Stomach (tissue), 9 donors: Measurements from ENCODE around the gene BBS9. TPM values are rescaled to one million over a fixed set of nuclear protein-coding genes. Genes with fewer than 3 reads are reported as not detected.

Experiments used
- DNase-seq, 2 donors: peaks; one replicate each; pipeline versions ENCODE4 v3.0.0 to v3.0.0-alpha.2; 2013 to 2019
- H3K27ac ChIP-seq, 5 donors: fragments of 200-600 bp in 4 of 5; sonication (generic) in 4 of 5; one replicate each; pipeline ENCODE4 v1.5.1; 2013 to 2019; ENCODE audit warnings: mild to moderate bottlenecking in 1 of 5, moderate library complexity in 1 of 5
- H3K27me3 ChIP-seq, 3 donors: fragments of 200-600 bp; sonication (generic); one replicate each; pipeline ENCODE4 v1.5.1; 2017 to 2019; ENCODE audit warnings: mixed run types in 1 of 3
- H3K36me3 ChIP-seq, 4 donors: fragments of 200-600 bp; sonication (generic); 1 replicate in 3 of 4; 2 replicates in 1 of 4; pipeline ENCODE4 v1.5.1; 2016 to 2019
- H3K4me1 ChIP-seq, 4 donors: fragments of 200-600 bp; sonication (generic); one replicate each; pipeline ENCODE4 v1.5.1; 2016 to 2019
- H3K4me3 ChIP-seq, 4 donors: fragments of 200-600 bp; sonication (generic) in 3 of 4; one replicate each; pipeline ENCODE4 v1.5.1; 2016 to 2019; ENCODE audit warnings: mild to moderate bottlenecking in 1 of 4
- H3K9me3 ChIP-seq, 4 donors: fragments of 200-600 bp; sonication (generic); one replicate each; pipeline ENCODE4 v1.5.1; 2016 to 2019
- CTCF ChIP-seq, 7 experiments: fragments of 450-650 bp in 4 of 7; fragments of 200-600 bp in 3 of 7; sonication (generic) in 3 of 7; IDR thresholded peaks; one replicate each; pipeline ENCODE4 v1.5.1; 2016 to 2019; ENCODE audit warnings: antibody characterized with exemption in 7 of 7, control low read depth in 2 of 7, mild to moderate bottlenecking in 1 of 7
- EP300 ChIP-seq: sonication (generic); formaldehyde crosslinking; IDR thresholded peaks from one replicate; pipeline ENCODE4 v1.6.1; 2017; ENCODE audit warnings: antibody characterized with exemption
- POLR2A ChIP-seq, 4 donors: fragments of 450-650 bp; IDR thresholded peaks; one replicate each; pipeline ENCODE4 v1.6.1; 2016; ENCODE audit warnings: antibody characterized with exemption in 4 of 4, control low read depth in 2 of 4, mild to moderate bottlenecking in 1 of 4, moderate library complexity in 1 of 4
- POLR2AphosphoS5 ChIP-seq, 3 donors: sonication (generic); formaldehyde crosslinking; IDR thresholded peaks; one replicate each; pipeline ENCODE4 v1.6.1; 2016; ENCODE audit warnings: antibody characterized with exemption in 3 of 3
- WGBS, 5 donors: extraction: QIAGEN DNeasy Blood & Tissue Kit in 3 of 5; methylation state at CpG; one replicate each; pipeline versions ENCODE4 v1.1.5 to v1.1.7; 2013 to 2018; 5-methylcytosine and 5-hydroxymethylcytosine counted together
- intact Hi-C: fragments of 100-400 bp; cut with DNase I; formaldehyde crosslinking; loops from one replicate; pipeline ENCODE4 v1.15.1; 2023; ENCODE audit warnings: low total_unique reads
- polyA plus RNA-seq, 3 donors: library from polyadenylated mRNA; stranded (reverse); fragments of 200-250 nt; gene quantifications; one replicate each; pipeline ENCODE4 v1.2.3, GENCODE V29; 2013
- total RNA-seq, 5 donors: library from RNA; depleted of rRNA; stranded (reverse); fragments of >200 nt; gene quantifications; one replicate each; pipeline versions ENCODE4 v1.1.0 to v1.2.3, GENCODE V29; 2014 to 2016
- donor health status: healthy with polysubstance abuse.
- donor health status: Bipolar disorder and iron deficiency.
- donor health status: healthy.

BBS9 gene
- total and polyA plus RNA-seq, 8 donors, result 3.2 to 43.9 (median 5.9) TPM

- Histone ChIP-seq H3K36me3 (peaks cover 0 to 8% (median 0%) of the 10 kb centered on the region in 4 donors), H3K27me3 (no peaks in the 10 kb centered on the region), H3K4me1 (peaks cover 0 to 14% (median 2%) of the 10 kb centered on the region in 4 donors), H3K4me3 (no peak overlapping the region), H3K27ac (no peak overlapping the region), H3K9me3 (no peaks in the 10 kb centered on the region)
- 91 to 96% (median 95%) methylated on average over 22 to 24 of the region's 24 CpGs for WGBS, 5 donors
- no peak for TF ChIP-seq POLR2A (IDR thresholded peaks at IDR 0.05)
- no peak for TF ChIP-seq EP300
- no peak for TF ChIP-seq POLR2AphosphoS5 (IDR thresholded peaks at IDR 0.05)
- TF ChIP-seq CTCF (IDR thresholded peaks at IDR 0.05), result no peak
- intact Hi-C loops, result no loop called here
- DNase-seq, result no peak
These were observed 503.0 kb downstream of the BBS9 start for GRCh38 chr7:33632322-33632721.

- TF ChIP-seq CTCF (IDR thresholded peaks at IDR 0.05) (no peak), EP300 (no peak), POLR2A (IDR thresholded peaks at IDR 0.05) (no peak), POLR2AphosphoS5 (IDR thresholded peaks at IDR 0.05) (no peak)
- no peak overlapping the region for H3K27ac ChIP-seq
- 77 to 90% (median 83%) methylated on average over 6 of the region's 6 CpGs for WGBS, 5 donors
- peaks cover 0 to 8% (median 0%) of the 10 kb centered on the region in 4 donors for H3K36me3 ChIP-seq
- no peak for DNase-seq
- H3K9me3 ChIP-seq, result no peaks in the 10 kb centered on the region
- intact Hi-C loops, result no loop called here
- H3K4me3 ChIP-seq, result no peak overlapping the region
- peaks cover 0 to 14% (median 2%) of the 10 kb centered on the region in 4 donors for H3K4me1 ChIP-seq
- no peaks in the 10 kb centered on the region for H3K27me3 ChIP-seq
These were observed 503.6 kb downstream of the BBS9 start for GRCh38 chr7:33632840-33633525.

- Histone ChIP-seq H3K4me1 (peaks cover 0 to 9% (median 2%) of the 10 kb centered on the region in 4 donors), H3K9me3 (no peaks in the 10 kb centered on the region), H3K4me3 (no peak overlapping the region), H3K36me3 (peaks cover 0 to 8% (median 0%) of the 10 kb centered on the region in 4 donors), H3K27ac (no peak overlapping the region), H3K27me3 (no peaks in the 10 kb centered on the region)
- intact Hi-C loops, result no loop called here
- WGBS, 5 donors, result 81 to 86% (median 84%) methylated on average over 7 of the region's 7 CpGs
- DNase-seq, result no peak
- TF ChIP-seq CTCF (IDR thresholded peaks at IDR 0.05) (no peak), EP300 (no peak), POLR2A (IDR thresholded peaks at IDR 0.05) (no peak), POLR2AphosphoS5 (IDR thresholded peaks at IDR 0.05) (no peak)
These were observed 505.2 kb downstream of the BBS9 start for GRCh38 chr7:33634606-33635005.

GRCh38 chr7:33636359-33636758 is 507.0 kb downstream of the BBS9 start:
- H3K27me3 ChIP-seq, result no peaks in the 10 kb centered on the region
- no peak overlapping the region for H3K27ac ChIP-seq
- peaks cover 0 to 8% (median 3%) of the 10 kb centered on the region in 4 donors for H3K36me3 ChIP-seq
- H3K4me3 ChIP-seq, result no peak overlapping the region
- intact Hi-C loops, result no loop called here
- no peak for DNase-seq
- H3K4me1 ChIP-seq, result no peaks in the 10 kb centered on the region
- no peak for TF ChIP-seq POLR2A (IDR thresholded peaks at IDR 0.05)
- TF ChIP-seq EP300, result no peak
- TF ChIP-seq POLR2AphosphoS5 (IDR thresholded peaks at IDR 0.05), result no peak
- WGBS, 5 donors, result 77 to 88% (median 84%) methylated on average over 3 of the region's 3 CpGs
- H3K9me3 ChIP-seq, result no peaks in the 10 kb centered on the region
